Anterior cingulate cortex (tissue), 58 donors: Measurements from ENCODE around the gene CRELD1.
"Not testable (repeated sequence)": the region's sequence is repeated elsewhere in the genome, so short reads cannot be mapped to it uniquely, and the experiment has no call there.

ENCODE experiments used
- DNase-seq, 58 donors: peaks; one replicate each; lab custom pipeline; 2025; lab: John Stamatoyannopoulos, UW

The CRELD1 gene

DNA sequence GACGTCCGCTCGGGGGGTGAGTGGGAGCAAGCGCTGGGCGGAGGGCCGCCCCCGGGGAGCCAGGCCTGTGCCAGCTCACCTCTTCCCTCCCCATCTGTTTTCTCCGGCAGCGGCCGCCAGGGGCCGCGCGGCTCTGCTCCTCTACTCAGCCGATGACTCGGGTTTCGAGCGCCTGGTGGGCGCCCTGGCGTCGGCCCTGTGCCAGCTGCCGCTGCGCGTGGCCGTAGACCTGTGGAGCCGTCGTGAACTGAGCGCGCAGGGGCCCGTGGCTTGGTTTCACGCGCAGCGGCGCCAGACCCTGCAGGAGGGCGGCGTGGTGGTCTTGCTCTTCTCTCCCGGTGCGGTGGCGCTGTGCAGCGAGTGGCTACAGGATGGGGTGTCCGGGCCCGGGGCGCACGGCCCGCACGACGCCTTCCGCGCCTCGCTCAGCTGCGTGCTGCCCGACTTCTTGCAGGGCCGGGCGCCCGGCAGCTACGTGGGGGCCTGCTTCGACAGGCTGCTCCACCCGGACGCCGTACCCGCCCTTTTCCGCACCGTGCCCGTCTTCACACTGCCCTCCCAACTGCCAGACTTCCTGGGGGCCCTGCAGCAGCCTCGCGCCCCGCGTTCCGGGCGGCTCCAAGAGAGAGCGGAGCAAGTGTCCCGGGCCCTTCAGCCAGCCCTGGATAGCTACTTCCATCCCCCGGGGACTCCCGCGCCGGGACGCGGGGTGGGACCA lies 632 bp upstream of the CRELD1 start:
- peak in 53 of 58 donors; percentile 23 to 78 (median 60) for DNase-seq

DNA sequence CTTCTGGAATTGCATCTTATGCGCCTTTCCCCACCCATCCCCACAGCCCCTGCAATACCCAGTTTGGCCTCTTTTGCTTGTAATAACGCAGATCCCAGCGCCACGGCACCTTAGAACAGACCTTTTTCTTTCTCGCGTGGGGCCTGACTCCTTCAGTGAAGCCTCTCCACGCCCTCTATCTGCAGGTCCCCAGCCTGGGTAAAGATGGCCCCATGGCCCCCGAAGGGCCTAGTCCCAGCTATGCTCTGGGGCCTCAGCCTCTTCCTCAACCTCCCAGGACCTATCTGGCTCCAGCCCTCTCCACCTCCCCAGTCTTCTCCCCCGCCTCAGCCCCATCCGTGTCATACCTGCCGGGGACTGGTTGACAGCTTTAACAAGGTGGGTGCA lies 594 bp downstream of the CRELD1 start:
- DNase-seq, result peak in 3 of 58 donors; percentile 11 to 35 (median 28)

DNA sequence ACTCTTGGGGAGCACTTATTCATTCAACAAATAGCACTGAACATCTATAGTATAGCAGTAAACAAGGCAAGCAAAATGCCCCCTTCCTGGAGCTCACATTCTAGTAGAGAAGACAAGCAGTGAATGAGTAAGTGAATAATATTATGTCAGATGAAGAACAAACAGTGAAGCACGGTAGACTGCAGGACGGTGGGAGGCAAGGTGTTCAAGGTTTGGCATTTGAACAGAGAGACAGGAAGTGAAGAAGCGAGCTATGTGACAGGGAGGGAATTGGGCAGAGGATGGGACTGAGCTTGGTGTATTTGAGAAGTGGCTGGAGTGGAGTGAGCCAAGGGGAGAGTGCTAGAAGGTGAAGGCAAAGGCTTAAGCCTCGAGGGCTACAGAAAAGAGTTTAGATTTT lies 1.4 kb downstream of the CRELD1 start:
- no peak for DNase-seq

DNA sequence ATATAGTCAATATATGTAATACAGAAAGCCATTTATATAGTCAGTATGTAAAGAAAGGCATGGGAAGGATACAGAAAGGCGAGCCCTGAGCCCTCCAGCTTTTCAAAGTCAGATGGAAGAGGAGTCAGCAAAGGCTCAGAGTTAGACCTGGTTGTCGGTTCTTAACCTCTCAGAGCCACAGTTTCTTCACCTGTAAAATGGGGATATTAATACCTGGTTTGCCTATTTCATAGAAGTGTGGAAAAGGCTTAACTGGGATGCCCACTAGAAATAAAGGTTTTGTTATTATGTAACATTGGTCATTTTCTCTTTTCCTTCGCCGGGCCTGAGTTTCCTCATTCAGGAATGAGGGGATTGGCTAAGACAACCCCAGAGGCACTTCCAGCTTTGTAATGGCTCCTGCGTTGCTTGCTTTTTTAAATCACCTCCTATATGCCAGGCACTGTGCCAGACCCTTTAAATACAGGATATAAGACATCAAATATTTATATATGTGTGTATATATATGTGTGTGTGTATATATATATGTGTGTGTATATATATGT lies 2.4 kb downstream of the CRELD1 start:
- no peak for DNase-seq

DNA sequence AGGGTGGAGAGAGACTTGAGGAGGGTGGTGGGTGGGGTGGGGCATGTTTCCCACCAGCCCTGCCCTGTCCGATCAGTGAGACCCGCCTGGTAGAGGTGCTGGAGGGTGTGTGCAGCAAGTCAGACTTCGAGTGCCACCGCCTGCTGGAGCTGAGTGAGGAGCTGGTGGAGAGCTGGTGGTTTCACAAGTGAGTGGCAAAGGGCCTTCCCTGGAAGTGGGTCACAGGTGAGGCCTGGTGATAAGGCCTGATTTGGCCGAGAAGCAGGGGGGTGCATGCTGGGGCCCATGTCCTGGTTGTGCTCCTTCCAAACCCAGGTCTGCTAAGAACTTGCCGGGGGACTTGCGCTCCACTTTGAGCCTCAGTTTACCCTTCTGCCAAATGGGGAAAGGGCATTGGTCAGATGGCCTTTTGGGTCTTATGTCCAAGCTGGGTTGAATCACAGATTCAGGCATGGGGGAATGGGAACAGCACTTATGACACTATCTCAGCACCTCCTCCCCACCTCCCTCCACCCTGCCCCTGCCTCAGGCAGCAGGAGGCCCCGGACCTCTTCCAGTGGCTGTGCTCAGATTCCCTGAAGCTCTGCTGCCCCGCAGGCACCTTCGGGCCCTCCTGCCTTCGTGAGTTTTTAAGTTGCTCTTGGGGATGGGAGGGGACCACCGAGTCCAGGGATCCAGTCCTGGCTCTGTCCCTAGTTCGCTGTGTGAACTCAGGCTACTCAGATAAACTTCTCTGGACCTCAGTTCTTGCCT lies 4.0 kb downstream of the CRELD1 start:
- no peak for DNase-seq

DNA sequence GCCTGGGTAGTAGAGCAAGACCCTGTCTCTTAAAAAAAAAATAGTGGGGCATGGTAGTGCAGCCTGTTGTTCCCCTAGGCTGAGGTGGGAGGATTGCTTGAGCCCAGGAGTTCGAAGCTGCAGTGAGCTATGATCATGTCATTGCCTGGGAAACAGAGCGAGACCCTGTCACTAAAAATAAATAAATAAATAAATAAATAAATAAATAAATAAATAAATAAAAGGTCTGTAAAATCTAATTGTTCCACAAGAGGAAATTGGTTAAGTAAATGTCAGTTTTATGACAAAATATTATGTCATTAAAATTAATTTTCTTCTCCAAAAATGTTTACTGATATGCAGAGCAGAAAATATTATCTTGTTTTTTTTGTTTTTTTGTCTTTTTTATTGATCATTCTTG lies 5.3 kb downstream of the CRELD1 start:
- DNase-seq, result no peak

DNA sequence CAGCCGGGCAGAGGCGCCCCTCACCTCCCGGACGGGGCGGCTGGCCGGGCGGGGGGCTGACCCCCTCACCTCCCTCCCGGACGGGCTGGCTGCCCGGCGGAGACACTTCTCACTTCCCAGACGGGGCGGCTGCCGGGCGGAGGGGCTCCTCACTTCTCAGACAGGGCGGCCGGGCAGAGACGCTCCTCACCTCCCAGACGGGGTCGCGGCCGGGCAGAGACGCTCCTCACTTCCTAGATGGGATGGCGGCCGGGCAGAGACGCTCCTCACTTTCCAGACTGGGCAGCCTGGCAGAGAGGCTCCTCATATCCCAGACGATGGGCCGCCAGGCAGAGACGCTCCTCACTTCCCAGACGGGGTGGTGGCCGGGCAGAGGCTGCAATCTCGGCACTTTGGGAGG lies 6.3 kb downstream of the CRELD1 start:
- DNase-seq, result not testable (repeated sequence)

DNA sequence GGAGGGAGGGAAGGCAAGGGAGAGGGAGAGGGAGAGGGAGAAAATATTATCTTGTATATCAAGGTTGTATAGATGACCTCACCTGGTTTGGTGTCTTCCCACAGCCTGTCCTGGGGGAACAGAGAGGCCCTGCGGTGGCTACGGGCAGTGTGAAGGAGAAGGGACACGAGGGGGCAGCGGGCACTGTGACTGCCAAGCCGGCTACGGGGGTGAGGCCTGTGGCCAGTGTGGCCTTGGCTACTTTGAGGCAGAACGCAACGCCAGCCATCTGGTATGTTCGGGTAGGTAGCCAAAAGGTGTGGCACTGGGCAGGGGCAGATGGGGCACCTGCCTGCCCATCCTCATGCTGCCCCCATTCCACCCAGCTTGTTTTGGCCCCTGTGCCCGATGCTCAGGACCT lies 7.1 kb downstream of the CRELD1 start:
- DNase-seq, result no peak

DNA sequence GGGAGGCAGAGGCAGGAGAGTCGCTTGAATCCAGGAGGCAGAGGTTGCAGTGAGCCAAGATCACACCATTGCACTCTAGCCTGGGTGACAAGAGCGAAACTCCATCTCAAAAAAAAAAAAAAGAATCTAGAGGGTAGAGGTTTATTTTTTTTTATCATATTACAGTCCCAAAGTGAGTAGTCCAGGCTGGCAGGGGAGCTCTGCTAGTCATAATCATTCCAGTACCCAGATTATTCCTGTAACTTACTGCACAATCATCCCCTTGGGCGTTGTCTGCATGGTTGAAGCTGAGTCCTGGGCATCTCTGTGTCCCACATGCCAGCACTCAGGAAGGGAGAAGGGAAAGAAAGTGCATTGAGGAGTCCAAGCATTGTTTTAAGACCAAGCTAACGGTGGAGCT lies 8.5 kb downstream of the CRELD1 start:
- no peak for DNase-seq

DNA sequence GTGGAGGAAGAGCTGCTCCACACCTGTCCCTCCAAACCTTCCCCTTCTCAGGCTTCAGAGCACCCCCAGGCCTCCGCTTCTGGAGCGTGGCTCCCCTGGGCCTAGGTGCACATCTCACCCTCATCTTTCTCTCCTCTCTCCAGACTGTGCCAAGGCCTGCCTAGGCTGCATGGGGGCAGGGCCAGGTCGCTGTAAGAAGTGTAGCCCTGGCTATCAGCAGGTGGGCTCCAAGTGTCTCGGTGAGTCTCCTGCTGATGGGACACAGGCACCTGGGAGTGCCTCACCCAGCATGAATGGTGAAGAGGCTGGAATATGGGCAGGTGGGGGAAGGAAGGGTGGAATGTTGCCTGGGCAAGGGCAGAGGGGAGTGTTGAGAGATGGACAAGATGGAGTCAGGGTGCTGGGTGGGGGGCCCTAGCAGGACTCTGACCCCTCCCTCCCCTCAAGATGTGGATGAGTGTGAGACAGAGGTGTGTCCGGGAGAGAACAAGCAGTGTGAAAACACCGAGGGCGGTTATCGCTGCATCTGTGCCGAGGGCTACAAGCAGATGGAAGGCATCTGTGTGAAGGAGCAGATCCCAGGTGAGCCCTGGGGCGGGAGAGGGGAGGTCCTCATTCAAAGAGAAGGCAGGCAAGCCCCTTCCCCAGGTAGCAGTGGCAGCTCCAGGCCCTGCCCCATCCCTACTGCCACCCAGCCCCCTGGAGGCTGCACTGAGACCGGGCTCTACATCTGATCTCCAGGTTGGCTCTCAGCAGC lies 9.5 kb downstream of the CRELD1 start:
- no peak for DNase-seq

DNA sequence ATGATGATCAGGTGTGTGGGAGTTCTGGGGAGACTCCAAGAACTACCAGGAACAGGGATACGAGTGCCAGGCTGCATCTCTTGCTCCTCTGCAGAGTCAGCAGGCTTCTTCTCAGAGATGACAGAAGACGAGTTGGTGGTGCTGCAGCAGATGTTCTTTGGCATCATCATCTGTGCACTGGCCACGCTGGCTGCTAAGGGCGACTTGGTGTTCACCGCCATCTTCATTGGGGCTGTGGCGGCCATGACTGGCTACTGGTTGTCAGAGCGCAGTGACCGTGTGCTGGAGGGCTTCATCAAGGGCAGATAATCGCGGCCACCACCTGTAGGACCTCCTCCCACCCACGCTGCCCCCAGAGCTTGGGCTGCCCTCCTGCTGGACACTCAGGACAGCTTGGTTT lies 10.6 kb downstream of the CRELD1 start:
- DNase-seq, result peak in 21 of 58 donors; percentile 11 to 78 (median 40)

DNA sequence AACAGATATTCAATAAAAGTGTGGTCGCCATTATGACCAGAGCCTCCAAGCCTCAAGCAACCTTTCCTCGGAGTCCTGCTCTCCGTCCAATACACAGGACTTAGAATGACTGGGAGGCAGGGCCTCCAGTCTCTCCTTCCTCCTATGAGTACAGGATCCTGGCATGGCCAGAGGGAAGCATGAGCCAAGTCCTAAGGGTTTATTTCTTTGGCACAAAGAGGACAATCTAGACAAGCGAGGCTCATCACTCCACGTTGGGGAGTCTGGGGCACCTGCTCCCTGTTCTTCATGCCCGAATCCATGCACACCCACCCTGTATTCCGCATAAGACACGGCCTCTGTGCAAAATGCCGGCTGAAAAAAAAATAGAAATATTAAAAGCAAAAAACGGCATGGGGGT lies 11.7 kb downstream of the CRELD1 start:
- no peak for DNase-seq

DNA sequence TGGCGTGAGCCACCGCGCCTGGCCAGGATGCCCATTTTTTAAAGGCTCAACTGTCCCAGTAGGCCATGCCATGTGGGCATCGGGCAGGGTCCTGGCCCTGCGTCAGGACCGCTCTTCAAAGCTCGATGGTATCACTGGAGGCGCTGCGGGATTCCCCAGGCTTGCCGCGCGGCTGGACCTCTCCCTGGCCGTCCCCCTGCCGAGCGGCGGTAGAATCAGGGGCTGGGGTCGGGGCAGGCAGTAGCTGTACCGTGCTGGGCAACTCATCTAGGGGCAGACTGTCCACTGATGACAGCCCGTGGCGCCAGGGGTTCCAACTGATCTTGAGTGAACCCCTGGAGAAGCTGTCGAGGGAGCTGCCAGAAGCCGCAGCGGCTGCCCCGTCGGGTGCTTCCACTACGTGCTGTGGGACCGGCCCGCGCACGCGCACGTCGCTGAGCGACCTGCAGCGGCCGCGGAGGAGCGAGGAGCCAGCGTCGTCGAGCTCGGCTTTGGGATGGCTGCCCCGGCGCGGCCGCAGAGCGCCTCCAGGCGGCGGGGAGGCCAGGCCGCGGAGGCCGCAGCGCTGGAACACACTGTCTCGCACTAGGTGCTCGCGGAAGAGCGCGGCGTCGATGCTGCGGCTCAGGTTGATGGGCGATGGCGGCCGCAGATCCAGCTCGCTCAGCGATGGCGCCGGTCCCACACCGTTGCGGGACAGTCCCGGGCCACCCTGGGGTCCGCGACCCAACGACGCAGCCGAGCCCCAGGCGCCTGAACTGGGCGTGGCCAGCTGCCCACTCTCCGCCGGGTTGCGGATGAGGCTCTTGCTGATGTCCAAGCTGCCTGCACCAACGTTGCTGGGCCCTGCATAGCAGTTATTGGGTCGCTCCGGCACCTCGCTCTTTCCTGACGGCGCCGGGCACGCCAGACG lies 12.7 kb downstream of the CRELD1 start:
- peak in 53 of 58 donors; percentile 33 to 83 (median 70) for DNase-seq

DNA sequence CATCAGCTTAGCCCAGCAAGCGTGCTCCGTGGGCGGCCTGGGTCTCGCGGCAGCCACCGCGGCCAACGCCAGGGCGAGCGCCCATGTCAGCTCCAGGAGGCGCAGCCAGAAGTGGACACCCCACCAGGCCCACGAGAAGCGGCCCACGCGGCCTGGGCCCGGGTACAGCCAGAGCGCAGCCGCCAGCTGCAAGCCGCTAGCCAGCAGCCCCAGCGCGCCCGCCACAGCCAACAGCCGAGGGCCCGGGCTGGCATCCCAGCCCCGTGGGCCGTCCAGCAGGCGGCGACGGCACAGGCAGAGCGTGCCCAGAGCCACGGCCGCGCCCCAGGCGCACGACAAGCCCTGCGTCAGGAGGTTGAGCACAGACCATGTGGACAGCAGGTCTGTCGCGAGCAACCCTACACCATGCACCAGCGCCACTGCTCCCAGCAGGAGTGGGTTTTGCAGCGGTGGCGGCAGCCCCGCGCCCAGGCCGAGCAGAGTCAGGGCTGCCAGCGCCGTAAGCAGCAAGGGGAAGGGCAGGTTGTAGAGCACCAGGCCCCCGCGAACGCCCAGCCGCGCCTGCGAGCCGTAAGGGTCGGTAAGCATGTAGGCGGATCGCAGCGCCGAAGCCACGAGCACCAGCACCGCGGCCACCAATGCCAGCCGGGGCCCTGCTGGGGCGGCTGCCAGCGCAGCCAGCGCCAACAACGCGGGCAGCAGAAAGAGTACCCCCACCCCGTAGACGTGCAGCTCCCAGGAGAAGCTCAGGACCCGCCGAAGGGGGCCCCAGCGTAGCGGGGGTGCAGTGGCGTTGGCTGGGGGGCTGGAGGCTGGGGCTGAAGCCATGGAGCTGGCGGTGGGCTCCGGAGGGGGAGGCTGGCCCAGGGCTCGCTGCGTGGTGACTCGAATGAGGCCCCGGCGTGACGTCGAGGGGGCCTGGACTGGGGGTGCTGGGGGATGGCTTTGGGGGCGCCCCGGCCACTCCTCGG lies 13.7 kb downstream of the CRELD1 start:
- DNase-seq, result peak in 47 of 58 donors; percentile 12 to 77 (median 57)

DNA sequence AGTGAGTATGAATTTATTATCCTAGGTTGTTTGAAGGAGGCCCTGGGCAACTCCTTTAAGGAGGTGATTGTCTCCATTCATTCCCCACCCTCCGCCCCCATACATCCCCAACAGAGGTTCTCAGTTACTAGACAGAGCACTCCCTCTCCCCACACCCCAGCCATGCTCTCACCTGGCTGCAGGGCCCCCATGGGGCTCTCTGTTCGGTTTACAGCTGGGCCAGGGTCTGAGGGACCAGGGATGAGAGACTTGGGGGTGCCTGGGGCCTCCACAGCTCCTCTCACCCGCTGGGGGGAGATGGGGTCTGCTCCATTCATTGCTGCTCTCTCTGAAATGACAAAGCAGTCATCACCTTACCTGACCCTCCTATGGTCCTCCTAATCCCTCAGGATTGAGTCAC lies 15.0 kb downstream of the CRELD1 start:
- DNase-seq, result no peak

DNA sequence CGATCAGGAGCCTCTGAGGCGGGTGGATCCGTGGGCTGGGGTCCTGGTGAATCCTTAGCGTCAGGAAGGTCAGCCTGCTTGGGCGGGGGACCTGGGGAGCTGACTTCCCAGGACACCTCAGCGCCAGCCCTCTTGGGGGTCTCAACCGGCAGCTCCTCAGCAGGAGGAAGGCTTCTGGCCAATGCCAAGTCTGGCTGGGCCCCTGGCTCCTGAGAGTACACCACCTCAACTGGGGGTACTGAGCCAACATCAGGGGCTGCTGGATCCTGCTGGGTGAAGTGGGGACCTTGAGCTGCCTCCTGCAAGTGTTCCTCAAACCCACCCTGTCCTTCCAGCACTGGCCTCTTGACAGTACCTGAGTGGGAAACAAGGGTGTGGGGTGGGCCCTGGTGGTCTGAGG lies 15.5 kb downstream of the CRELD1 start:
- no peak for DNase-seq

DNA sequence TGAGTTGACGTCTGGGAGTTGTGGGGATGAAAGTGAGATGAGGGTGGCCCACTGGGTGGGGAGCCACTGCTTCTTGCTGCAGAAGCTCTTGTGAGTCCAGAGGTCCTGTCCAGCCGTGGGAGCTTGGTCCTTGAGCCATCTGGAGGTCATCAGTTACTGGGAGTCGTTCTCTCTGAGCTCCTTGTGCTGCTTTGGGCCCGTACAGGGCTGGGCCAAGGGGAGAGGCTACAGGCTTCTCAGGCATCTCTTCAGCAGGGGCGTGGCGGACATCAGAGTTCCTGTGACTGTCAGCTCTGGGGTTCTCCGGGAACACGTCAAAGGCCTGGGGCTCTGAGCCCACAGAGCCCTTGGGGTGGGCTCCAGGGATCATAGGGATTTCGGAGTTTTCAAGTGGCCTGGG lies 16.0 kb downstream of the CRELD1 start:
- DNase-seq, result no peak

DNA sequence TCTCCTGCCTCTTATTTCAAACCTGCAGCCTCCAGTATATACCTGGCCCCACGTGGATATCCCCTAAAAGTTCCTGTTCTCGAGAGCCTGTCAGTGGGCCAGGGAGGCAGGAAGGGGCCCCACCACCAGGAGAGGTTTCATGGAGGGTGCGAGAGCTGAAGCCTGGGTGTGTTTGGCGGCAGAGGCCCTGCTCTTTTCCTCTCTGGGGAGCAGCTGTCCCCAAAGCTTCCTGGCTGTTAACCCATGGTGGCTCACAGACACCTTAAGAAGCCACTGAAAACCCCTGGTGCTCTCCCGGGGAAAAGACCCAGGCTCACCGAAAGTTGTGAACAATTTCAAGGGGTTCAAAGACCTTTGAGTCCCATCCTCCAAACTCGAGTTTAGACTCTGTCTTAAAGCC lies 17.5 kb downstream of the CRELD1 start:
- no peak for DNase-seq

DNA sequence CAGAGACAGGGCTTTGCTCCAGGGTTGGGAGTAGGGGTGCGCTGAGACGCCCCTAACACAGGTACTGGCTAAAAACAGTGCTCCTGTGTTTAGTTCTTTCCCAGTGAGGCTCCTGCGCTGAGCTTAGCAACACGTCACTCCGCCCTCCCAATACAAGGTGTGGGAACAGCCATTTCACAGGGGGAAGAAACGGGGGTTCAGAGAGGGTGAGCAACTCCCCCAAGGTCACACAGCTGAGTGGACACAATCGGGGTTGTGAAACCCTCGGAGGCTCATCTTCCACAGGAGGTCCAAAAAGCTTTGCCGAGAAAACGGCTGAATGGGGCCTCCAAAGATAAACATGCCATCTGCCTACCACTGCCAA lies 17.9 kb downstream of the CRELD1 start:
- DNase-seq, result peak in 1 of 58 donors; percentile 39
